ENCODE measurements around the gene SPART.

DNA sequence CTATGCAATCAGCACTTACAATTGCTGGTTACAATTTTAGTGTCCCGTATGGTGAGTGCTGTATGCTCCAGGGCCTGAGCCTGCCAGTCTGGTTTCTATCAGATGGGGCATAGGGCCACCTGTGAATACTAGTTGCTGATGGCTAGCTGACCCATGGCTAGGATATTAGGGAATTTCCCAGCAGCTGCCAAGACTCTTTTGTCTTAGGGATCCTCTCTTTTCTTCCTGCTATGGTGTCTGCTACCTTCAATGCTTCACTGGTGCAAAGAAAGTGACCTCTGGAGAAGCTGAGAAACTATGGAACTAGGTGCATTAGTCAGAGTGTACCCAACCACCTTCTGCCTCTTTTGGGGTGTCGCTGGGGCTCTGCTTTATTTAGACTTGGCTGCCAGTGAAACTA lies 60.2 kb downstream of the SPART start:
- TF ChIP-seq, protein P1, sequence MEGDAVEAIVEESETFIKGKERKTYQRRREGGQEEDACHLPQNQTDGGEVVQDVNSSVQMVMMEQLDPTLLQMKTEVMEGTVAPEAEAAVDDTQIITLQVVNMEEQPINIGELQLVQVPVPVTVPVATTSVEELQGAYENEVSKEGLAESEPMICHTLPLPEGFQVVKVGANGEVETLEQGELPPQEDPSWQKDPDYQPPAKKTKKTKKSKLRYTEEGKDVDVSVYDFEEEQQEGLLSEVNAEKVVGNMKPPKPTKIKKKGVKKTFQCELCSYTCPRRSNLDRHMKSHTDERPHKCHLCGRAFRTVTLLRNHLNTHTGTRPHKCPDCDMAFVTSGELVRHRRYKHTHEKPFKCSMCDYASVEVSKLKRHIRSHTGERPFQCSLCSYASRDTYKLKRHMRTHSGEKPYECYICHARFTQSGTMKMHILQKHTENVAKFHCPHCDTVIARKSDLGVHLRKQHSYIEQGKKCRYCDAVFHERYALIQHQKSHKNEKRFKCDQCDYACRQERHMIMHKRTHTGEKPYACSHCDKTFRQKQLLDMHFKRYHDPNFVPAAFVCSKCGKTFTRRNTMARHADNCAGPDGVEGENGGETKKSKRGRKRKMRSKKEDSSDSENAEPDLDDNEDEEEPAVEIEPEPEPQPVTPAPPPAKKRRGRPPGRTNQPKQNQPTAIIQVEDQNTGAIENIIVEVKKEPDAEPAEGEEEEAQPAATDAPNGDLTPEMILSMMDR (IDR thresholded peaks at IDR 0.05) = no peak
- TF ChIP-seq POLR2A (IDR thresholded peaks at IDR 0.05) = no peak
- TF ChIP-seq POLR2AphosphoS5 (IDR thresholded peaks at IDR 0.05) = no peak
- TF ChIP-seq EP300 (IDR thresholded peaks at IDR 0.05; ENCODE audit: low read depth) = no peak
